Lower leg skin (tissue), 4 donors: ENCODE data around the gene CCDC27. TPM values are rescaled to one million over a fixed set of nuclear protein-coding genes. Genes with fewer than 3 reads are reported as not detected.

Experiments used
- DNase-seq, 2 donors: peaks; one replicate each; pipeline ENCODE4 v3.0.0-alpha.2; 2019; ENCODE audit warnings: low spot score in 2 of 2
- H3K4me3 ChIP-seq: fragments of 200-600 bp; sonication (generic); 2 replicates; pipeline ENCODE4 v1.5.1; 2017; ENCODE audit warnings: mild to moderate bottlenecking, low read depth; ENCODE audit not compliant: poor library complexity, severe bottlenecking
- CTCF ChIP-seq, 3 donors: fragments of 450-650 bp; IDR thresholded peaks; one replicate each; pipeline ENCODE4 v1.5.1; 2016; ENCODE audit warnings: antibody characterized with exemption in 3 of 3, mild to moderate bottlenecking in 3 of 3, moderate library complexity in 2 of 3
- POLR2A ChIP-seq, 2 donors: fragments of 450-650 bp; IDR thresholded peaks; one replicate each; pipeline ENCODE4 v1.6.1; 2016 to 2017; ENCODE audit warnings: antibody characterized with exemption in 2 of 2, mild to moderate bottlenecking in 1 of 2, moderate library complexity in 1 of 2
- WGBS, 2 donors: methylation state at CpG; one replicate each; pipeline ENCODE4 v1.1.5; 2018; 5-methylcytosine and 5-hydroxymethylcytosine counted together
- intact Hi-C: fragments of 100-400 bp; cut with DNase I; formaldehyde crosslinking; loops from one replicate; pipeline ENCODE4 v1.15.0; 2023; ENCODE audit warnings: low total_unique reads
- total RNA-seq, 4 donors: library from RNA; depleted of rRNA; stranded (reverse); fragments of >200 nt; gene quantifications; one replicate each; pipeline ENCODE4 v1.1.0, GENCODE V29; 2016

Gene CCDC27
- total RNA-seq, 4 donors from 2014 or later, result not detected

- TF ChIP-seq POLR2A (IDR thresholded peaks at IDR 0.05), result no peak
- no peak for TF ChIP-seq CTCF (IDR thresholded peaks at IDR 0.05)
- DNase-seq, result peak in 1 of 2 donors; percentile 83
- intact Hi-C loops, result no loop called here
- no peak overlapping the region for H3K4me3 ChIP-seq
- WGBS, 2 donors, result 80 to 82% methylated on average over 13 of the region's 13 CpGs
Measured at GRCh38 chr1:3785045-3785444, 32.8 kb downstream of the CCDC27 start.

GRCh38 chr1:3785456-3786157 is 33.4 kb downstream of the CCDC27 start:
- no peak for DNase-seq

DNA sequence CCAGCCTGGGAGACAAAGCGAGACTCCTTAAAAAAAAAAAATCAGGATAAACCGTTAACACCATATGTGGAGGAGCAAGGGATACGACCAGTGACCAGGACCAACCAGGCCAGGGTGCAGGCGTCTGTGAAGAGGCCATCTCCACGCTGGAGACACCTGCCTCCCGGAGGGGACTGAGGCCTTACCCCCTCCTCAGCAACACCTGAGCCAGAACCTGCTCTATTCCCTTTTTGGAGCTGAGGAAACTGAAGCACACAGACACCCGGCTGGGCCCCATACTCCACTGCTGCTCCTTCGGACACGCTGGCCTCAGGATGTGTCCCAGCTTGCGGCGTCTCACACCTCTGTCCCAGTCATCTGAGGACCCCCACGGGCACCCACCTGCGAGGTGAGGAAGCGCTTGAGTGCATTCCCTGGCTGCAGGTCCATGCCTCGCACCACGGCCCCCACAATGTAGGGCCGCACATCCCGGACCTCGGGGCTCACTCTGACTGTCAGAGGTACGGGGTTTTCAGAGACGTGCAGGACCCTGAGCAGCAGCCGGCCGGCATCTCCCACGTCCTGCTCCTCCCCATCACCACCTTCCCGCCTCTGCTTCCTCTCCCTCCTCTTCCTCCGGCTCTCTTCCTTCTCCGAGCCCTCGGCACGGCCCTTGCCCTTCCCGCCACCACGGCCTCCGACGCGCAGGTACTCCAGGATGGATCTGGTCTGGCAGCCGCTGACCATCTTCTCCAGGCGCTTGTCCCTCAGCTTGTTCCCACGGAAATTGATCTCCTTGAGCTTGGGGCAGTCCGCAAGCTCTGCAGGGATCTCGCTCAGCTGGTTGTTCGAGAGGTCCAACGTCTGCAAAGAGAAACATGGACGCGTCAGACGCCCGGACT is 34.5 kb downstream of the CCDC27 start:
- intact Hi-C loops, result no loop called here
- no peak for DNase-seq
- no peak overlapping the region for H3K4me3 ChIP-seq
- 91 to 92% methylated on average over 45 of the region's 45 CpGs for WGBS, 2 donors
- no peak for TF ChIP-seq POLR2A (IDR thresholded peaks at IDR 0.05)
- TF ChIP-seq CTCF (IDR thresholded peaks at IDR 0.05), result no peak

More at GRCh38 chr1:3785456-3786157, 33.4 kb downstream of the CCDC27 start:
- 84 to 86% methylated on average over 14 of the region's 14 CpGs for WGBS, 2 donors
- no peak overlapping the region for H3K4me3 ChIP-seq
- intact Hi-C loops, result no loop called here
- no peak for TF ChIP-seq POLR2A (IDR thresholded peaks at IDR 0.05)
- no peak for TF ChIP-seq CTCF (IDR thresholded peaks at IDR 0.05)

DNA sequence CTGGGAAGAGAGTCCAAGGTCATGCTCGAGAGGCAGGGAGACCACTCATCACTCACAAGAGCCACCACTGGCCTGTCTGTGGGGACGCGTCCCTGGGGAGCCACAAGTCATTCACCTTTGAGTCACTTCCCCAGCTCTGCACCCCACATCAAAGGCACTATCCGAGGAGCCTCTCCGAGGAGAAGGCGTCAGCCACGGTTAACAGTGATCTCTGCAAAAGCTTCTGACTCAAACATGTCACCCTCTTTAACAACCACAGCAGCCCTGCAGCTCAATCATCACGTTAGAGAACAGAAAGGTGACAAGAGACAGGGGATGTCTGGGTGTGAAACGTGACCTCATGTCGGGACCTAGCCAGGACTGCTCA is 35.1 kb downstream of the CCDC27 start:
- no peak overlapping the region for H3K4me3 ChIP-seq
- TF ChIP-seq POLR2A (IDR thresholded peaks at IDR 0.05) (no peak), CTCF (IDR thresholded peaks at IDR 0.05) (no peak)
- WGBS, 2 donors, result 80 to 86% methylated on average over 10 of the region's 10 CpGs
- intact Hi-C loops, result no loop called here
- DNase-seq, result no peak

DNA sequence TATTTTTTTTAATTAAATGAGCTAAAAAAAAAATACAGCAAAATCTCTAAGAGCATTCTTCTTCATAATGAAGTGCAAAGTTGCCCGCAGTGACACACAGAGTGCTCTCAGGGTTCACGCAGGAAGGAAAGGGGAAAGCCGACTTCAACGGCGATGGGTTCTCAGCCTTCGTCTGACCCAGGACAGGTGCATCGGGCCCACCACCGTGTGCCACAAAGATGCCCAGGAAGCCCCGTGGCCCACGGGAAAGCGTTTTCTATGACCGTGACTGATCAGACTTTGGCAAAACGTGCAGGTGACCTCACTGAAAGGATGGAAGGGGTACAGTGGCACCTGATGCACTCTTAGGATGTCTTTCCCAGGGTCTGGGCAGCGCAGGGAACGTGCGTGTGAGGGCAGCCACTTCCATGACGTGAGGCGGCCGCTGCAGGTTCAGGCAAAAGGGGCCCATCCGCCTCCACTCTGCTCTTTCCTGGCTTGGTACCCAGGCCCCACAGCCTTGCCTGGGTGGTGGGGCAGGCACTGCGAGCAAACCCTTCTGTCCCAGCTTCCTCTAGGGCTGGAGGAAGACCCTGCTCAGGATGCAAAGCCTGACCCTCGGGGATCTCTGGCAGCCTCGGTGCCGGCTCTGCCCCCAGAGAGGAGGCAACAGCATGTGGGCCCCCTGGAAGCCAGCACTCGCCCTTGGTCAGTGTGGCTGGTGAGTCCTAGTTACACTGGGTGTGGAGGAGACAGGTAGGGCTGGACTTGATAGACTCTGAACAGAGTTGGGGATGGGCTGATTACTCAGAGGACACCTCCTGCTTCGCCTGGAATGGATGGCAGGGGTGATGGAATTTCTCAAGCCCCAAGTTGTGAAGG is 35.7 kb downstream of the CCDC27 start:
- H3K4me3 ChIP-seq, result no peak overlapping the region
- TF ChIP-seq POLR2A (IDR thresholded peaks at IDR 0.05), result no peak
- no peak for TF ChIP-seq CTCF (IDR thresholded peaks at IDR 0.05)
- 91 to 95% methylated on average over 21 to 26 of the region's 26 CpGs for WGBS, 2 donors
- intact Hi-C loops, result no loop called here
- no peak for DNase-seq
